ENCODE data around the gene CACUL1.
"Not testable (repeated sequence)": the region's sequence is repeated elsewhere in the genome, so short reads cannot be mapped to it uniquely, and the experiment has no call there.

CACUL1 gene

DNA sequence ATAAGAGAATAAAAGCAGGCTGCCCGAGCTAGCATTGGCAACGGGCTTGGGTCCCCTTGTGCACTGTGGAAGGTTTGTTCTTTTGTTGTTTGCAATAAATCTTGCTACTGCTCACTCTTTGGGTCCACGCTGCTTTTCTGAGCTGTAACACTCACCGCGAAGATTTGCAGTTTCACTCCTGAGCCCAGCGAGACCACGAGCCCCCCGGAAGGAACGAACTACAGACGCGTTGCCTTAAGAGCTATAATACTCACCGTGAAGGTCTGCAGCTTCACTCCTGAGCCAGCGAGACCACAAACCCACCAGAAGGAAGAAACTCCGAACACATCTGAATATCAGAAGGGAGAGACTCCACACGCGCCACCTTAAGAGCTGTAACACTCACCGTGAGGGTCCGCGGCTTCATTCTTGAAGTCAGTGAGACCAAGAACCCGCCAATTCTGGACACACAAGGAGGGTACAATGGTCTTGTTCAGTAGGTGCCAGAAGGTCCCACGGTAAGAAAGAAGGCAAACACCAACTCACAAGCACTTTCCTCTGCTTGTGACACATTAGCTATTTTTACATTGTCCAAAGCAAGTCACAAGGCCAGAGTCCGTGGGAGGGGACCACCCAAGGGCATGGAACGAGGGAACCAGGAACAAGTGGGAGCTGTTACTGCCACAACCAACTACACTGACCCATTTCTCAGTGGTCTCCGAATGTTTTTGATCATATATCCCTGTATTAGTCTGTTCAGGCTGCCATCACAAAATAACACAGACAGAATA, 29.2 kb upstream of the CACUL1 start:
- no peak for TF ChIP-seq CTCF (IDR thresholded peaks at IDR 0.05; ENCODE audit: low read depth, low read length, missing control alignments)
- DNase-seq: no peak
- in situ Hi-C loops (cut with HindIII; ENCODE audit: low pct_ligation_motif_present, low sequenced_read_pairs): no loop called here
- Histone ChIP-seq H3K27ac (no peak overlapping the region), H3K27me3 (replicated peaks) (no peaks in the 10 kb centered on the region), H3K36me3 (replicated peaks) (no peaks in the 10 kb centered on the region), H3K4me3 (ENCODE audit: low read depth, low read length) (no peak overlapping the region)

GRCh38 chr10:118782916-118783465, 28.2 kb upstream of the CACUL1 start:
- in situ Hi-C loops (cut with HindIII; ENCODE audit: low pct_ligation_motif_present, low sequenced_read_pairs); H3K4me3 ChIP-seq (ENCODE audit: low read depth, low read length); H3K27ac ChIP-seq; H3K27me3 ChIP-seq (replicated peaks); H3K36me3 ChIP-seq (replicated peaks); DNase-seq: not testable (repeated sequence)

DNA sequence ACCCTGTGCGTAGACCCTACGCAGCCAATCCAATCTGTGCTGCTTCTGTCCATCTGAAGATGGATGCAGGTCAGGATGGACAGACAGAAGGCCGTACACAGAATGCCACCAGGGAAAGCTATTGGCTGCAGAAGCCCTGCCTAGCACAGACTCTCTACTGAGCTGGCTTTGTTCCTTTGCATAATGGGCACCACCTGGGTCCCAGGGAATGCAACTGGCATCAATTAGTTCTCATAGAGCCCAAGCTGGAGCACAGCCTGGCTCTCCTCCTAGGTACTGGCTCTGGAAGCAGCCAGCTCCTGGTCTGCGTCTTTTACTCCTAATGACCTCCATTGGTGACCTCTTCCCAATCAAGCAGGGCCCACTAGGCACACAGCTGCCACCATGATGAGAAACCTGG, 26.8 kb upstream of the CACUL1 start:
- H3K27me3 ChIP-seq (replicated peaks): no peaks in the 10 kb centered on the region
- in situ Hi-C loops (cut with HindIII; ENCODE audit: low pct_ligation_motif_present, low sequenced_read_pairs): no loop called here

GRCh38 chr10:118778727-118779126, 24.0 kb upstream of the CACUL1 start:
- DNase-seq: no peak
- no peak overlapping the region for H3K27ac ChIP-seq
- TF ChIP-seq CTCF (IDR thresholded peaks at IDR 0.05; ENCODE audit: low read depth, low read length, missing control alignments): no peak
- in situ Hi-C loops (cut with HindIII; ENCODE audit: low pct_ligation_motif_present, low sequenced_read_pairs): no loop called here
- no peak overlapping the region for H3K4me3 ChIP-seq (ENCODE audit: low read depth, low read length)
- no peaks in the 10 kb centered on the region for H3K36me3 ChIP-seq (replicated peaks)
- no peaks in the 10 kb centered on the region for H3K27me3 ChIP-seq (replicated peaks)

More for the DNA sequence above, 26.8 kb upstream of the CACUL1 start:
- TF ChIP-seq CTCF (IDR thresholded peaks at IDR 0.05; ENCODE audit: low read depth, low read length, missing control alignments): no peak
- no peak overlapping the region for H3K27ac ChIP-seq
- no peak overlapping the region for H3K4me3 ChIP-seq (ENCODE audit: low read depth, low read length)
- no peak for DNase-seq
- H3K36me3 ChIP-seq (replicated peaks): no peaks in the 10 kb centered on the region

DNA sequence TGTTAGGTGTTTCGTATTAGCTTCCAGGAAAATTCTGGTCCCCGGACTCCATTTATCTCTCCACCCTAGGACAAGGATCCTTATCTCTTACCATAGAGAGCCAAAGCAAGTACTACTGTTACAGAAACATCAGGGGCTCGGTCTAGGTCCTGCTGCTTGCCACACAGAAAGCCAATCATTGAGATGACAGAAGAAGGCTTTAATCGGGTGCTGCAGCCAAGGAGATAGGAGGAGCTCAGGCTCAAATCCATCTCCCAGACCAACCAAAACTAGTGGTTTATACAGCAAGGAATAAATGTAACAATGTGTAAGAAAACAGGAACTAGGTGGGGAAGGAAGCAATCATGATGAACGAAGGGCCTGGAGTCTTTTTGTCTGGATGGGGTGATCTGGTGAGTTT, 22.2 kb upstream of the CACUL1 start:
- Histone ChIP-seq H3K27me3 (replicated peaks) (no peaks in the 10 kb centered on the region), H3K36me3 (replicated peaks) (no peaks in the 10 kb centered on the region), H3K4me3 (ENCODE audit: low read depth, low read length) (no peak overlapping the region), H3K27ac (no peak overlapping the region)
- DNase-seq: no peak
- TF ChIP-seq CTCF (IDR thresholded peaks at IDR 0.05; ENCODE audit: low read depth, low read length, missing control alignments): no peak
- in situ Hi-C loops (cut with HindIII; ENCODE audit: low pct_ligation_motif_present, low sequenced_read_pairs): no loop called here

DNA sequence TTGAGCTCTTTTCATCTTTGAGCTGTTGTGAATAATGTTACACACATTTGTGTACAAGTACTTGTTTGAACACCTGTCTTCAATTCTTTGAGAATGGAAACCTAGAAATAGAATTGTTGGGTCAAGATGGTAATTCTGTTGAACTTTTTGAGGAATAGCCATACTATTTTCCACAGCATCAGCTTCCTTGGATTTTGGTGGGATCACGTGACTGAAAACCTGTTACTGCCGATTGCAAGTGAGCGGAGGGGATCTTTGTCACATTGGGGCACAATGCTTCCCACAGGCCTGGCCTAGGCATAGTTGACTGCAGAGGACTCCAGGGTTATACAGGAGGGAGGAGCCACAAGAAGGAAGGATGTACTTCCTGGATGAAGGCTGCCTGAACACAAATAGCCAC, 21.3 kb upstream of the CACUL1 start:
- no peak for TF ChIP-seq CTCF (IDR thresholded peaks at IDR 0.05; ENCODE audit: low read depth, low read length, missing control alignments)
- Histone ChIP-seq H3K36me3 (replicated peaks) (no peaks in the 10 kb centered on the region), H3K27me3 (replicated peaks) (no peaks in the 10 kb centered on the region), H3K4me3 (ENCODE audit: low read depth, low read length) (no peak overlapping the region), H3K27ac (no peak overlapping the region)
- DNase-seq: no peak
- in situ Hi-C loops (cut with HindIII; ENCODE audit: low pct_ligation_motif_present, low sequenced_read_pairs): no loop called here
